Smooth muscle cell (in vitro differentiated cells): ENCODE results near the gene STAT3. TPM values are rescaled to one million over a fixed set of nuclear protein-coding genes. Genes with fewer than 3 reads are reported as not detected.
A peak's percentile ranks its signal among the peaks of the same experiment; 100 is the strongest.
"Not testable (repeated sequence)": the region's sequence is repeated elsewhere in the genome, so short reads cannot be mapped to it uniquely, and the experiment has no call there.

Experiments used
- DNase-seq: peaks from one replicate; lab custom pipeline; 2025; ENCODE audit not compliant: unreplicated experiment; lab: John Stamatoyannopoulos, UW
- H2AFZ ChIP-seq: fragments of 200-600 bp; sonication (generic); 2 replicates; pipeline ENCODE4 v1.6.0; 2016; ENCODE audit warnings: antibody characterized with exemption, low read depth, mild to moderate bottlenecking
- H3F3A ChIP-seq: fragments of 200-600 bp; sonication (generic); 2 replicates; pipeline ENCODE4 v1.6.0; 2017; ENCODE audit warnings: antibody characterized with exemption, low read depth
- H3K27ac ChIP-seq: fragments of 200-600 bp; sonication (generic); 2 replicates; pipeline ENCODE4 v1.5.1; 2016; ENCODE audit warnings: low read depth, mild to moderate bottlenecking
- H3K27me3 ChIP-seq: fragments of 200-600 bp; sonication (generic); 2 replicates; pipeline ENCODE4 v1.6.1; 2016; ENCODE audit warnings: low read depth, mild to moderate bottlenecking
- H3K36me3 ChIP-seq: fragments of 200-600 bp; sonication (generic); 2 replicates; pipeline ENCODE4 v1.5.1; 2016; ENCODE audit warnings: low read depth
- H3K4me1 ChIP-seq: fragments of 200-600 bp; sonication (generic); 2 replicates; pipeline ENCODE4 v1.5.1; 2016; ENCODE audit warnings: low read depth
- H3K4me2 ChIP-seq: fragments of 200-600 bp; sonication (generic); 2 replicates; pipeline ENCODE4 v1.6.0; 2016; ENCODE audit warnings: mild to moderate bottlenecking
- H3K4me3 ChIP-seq: fragments of 200-600 bp; sonication (generic); 2 replicates; pipeline ENCODE4 v1.5.1; 2016; ENCODE audit warnings: mild to moderate bottlenecking
- H3K79me2 ChIP-seq: fragments of 200-600 bp; sonication (generic); 2 replicates; pipeline ENCODE4 v1.6.0; 2016; ENCODE audit warnings: low read depth, mild to moderate bottlenecking
- H3K9ac ChIP-seq: fragments of 200-600 bp; sonication (generic); 2 replicates; pipeline ENCODE4 v1.6.0; 2016; ENCODE audit warnings: low read depth
- H3K9me3 ChIP-seq: fragments of 200-600 bp; sonication (generic); replicated peaks from 2 replicates; pipeline ENCODE4 v1.5.1; 2016; ENCODE audit warnings: low read depth
- H4K20me1 ChIP-seq: fragments of 200-600 bp; sonication (generic); 2 replicates; pipeline ENCODE4 v1.6.0; 2016; ENCODE audit warnings: low read depth
- CTCF ChIP-seq: fragments of 200-600 bp; sonication (generic); IDR thresholded peaks from 2 replicates; pipeline ENCODE4 v1.5.1; 2017; ENCODE audit warnings: borderline replicate concordance, mild to moderate bottlenecking, antibody characterized with exemption; ENCODE audit not compliant: insufficient read depth, poor library complexity, severe bottlenecking
- WGBS: methylation state at CpG from one replicate; pipeline ENCODE4 v1.1.7; 2016; ENCODE audit warnings: low lambda C conversion rate; 5-methylcytosine and 5-hydroxymethylcytosine counted together
- polyA plus RNA-seq: library from polyadenylated mRNA; unstranded; fragments of >200 nt; fragmentation: Nextera tagmentation; extraction: Ambion mirVana; gene quantifications from 2 replicates; pipeline ENCODE4 v1.2.1, GENCODE V29; 2016
- total RNA-seq: library from RNA; depleted of rRNA; stranded (reverse); fragments of >200 nt; gene quantifications from 2 replicates; pipeline ENCODE4 v1.2.3, GENCODE V29; 2014

Gene STAT3
- total and polyA plus RNA-seq, 2 experiments from 2014 or later, result 85.6 to 87.7 TPM

DNA sequence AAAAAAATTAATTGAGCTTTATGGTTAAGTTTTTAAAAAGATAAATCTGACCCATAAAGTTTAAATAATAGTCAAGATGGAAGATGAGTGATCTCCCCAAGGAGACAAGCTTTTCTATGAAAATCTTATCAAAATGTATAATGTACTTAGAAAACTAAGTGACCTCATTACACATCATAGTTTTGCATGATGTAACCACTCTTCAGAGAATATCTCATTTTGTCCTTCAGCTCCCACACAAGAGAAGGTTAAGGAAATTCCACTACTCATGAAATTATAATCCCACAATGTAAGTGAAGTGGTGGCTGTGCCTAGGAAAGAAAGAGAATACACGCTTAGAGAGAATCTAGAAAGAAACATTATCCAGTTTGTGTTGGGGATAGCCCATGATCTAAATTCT is 14.3 kb downstream of the STAT3 start:
- Histone ChIP-seq H4K20me1 (peaks cover 100% of the 10 kb centered on the region), H3K9me3 (no peaks in the 10 kb centered on the region), H2AFZ (no peak overlapping the region), H3K4me1 (no peaks in the 10 kb centered on the region), H3K36me3 (no peaks in the 10 kb centered on the region), H3K27me3 (no peaks in the 10 kb centered on the region), H3K79me2 (peaks cover 99% of the 10 kb centered on the region), H3K27ac (no peak overlapping the region), H3K9ac (no peak overlapping the region), H3F3A (peaks cover 5% of the 10 kb centered on the region), H3K4me2 (no peak overlapping the region), H3K4me3 (no peak overlapping the region)
- no peak for TF ChIP-seq CTCF
- WGBS, result 96% methylated on average over 1 of the region's 1 CpG
- no peak for DNase-seq

DNA sequence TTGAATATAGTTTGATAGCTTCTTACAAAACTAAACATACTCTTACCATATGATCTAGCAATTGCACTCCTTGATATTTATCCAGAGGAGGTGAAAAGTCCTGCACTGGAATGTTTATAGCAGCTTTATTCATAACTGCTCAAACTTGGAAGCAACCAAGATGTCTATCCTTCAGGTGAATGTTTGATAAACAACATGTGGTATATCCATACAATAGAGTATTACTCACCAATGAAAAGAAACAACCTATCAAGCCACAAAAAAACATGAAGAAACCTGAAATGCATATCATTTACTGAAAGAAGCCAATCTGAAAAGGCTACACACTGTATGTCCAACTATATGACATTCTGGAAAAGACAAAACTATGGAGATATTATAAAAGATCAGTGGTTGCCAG is 16.1 kb downstream of the STAT3 start:
- Histone ChIP-seq H3K9me3 (no peaks in the 10 kb centered on the region), H3K9ac (no peak overlapping the region), H3K36me3 (no peaks in the 10 kb centered on the region), H3K4me1 (peaks cover 7% of the 10 kb centered on the region), H3K27ac (no peak overlapping the region), H3K79me2 (peaks cover 99% of the 10 kb centered on the region), H3K27me3 (no peaks in the 10 kb centered on the region), H3K4me3 (no peak overlapping the region), H3K4me2 (no peak overlapping the region), H3F3A (peaks cover 8% of the 10 kb centered on the region), H4K20me1 (peaks cover 100% of the 10 kb centered on the region), H2AFZ (no peak overlapping the region)
- TF ChIP-seq CTCF, result no peak
- DNase-seq, result no peak

GRCh38 chr17:42368797-42369561 is 19.3 kb downstream of the STAT3 start:
- H3K9ac ChIP-seq, H2AFZ ChIP-seq, H3K4me3 ChIP-seq, H3K27me3 ChIP-seq, H3K9me3 ChIP-seq, H3K4me2 ChIP-seq, H3K36me3 ChIP-seq, DNase-seq, H3K27ac ChIP-seq: not testable (repeated sequence)
- Histone ChIP-seq H4K20me1 (peaks cover 100% of the 10 kb centered on the region), H3F3A (peaks cover 18% of the 10 kb centered on the region), H3K79me2 (peaks cover 87% of the 10 kb centered on the region), H3K4me1 (peaks cover 19% of the 10 kb centered on the region)
- WGBS, result 49% methylated on average over 12 of the region's 12 CpGs

- H2AFZ ChIP-seq, H3K4me3 ChIP-seq, H3K27me3 ChIP-seq, DNase-seq, H3K9me3 ChIP-seq, H3K4me2 ChIP-seq, H3K9ac ChIP-seq, H3K27ac ChIP-seq, H3K36me3 ChIP-seq: not testable (repeated sequence)
- Histone ChIP-seq H3K4me1 (peaks cover 22% of the 10 kb centered on the region), H3F3A (peaks cover 18% of the 10 kb centered on the region), H3K79me2 (peaks cover 88% of the 10 kb centered on the region), H4K20me1 (peaks cover 100% of the 10 kb centered on the region)
- 79% methylated on average over 5 of the region's 5 CpGs for WGBS
These were observed 19.9 kb downstream of the STAT3 start for GRCh38 chr17:42368310-42368709.

GRCh38 chr17:42366176-42367023 is 21.8 kb downstream of the STAT3 start:
- not testable (repeated sequence) for H3K9me3 ChIP-seq, H3K27me3 ChIP-seq, H3K9ac ChIP-seq, H3K36me3 ChIP-seq, DNase-seq, H2AFZ ChIP-seq, H3K4me3 ChIP-seq
- Histone ChIP-seq H4K20me1 (peaks cover 100% of the 10 kb centered on the region), H3F3A (peaks cover 18% of the 10 kb centered on the region), H3K4me2 (peak overlapping the region; percentile 12), H3K27ac (peak overlapping the region; percentile 84), H3K4me1 (peaks cover 22% of the 10 kb centered on the region), H3K79me2 (peaks cover 88% of the 10 kb centered on the region)
- WGBS, result 63% methylated on average over 13 of the region's 13 CpGs
